Measurements from ENCODE around the gene TET3.

The TET3 gene

GRCh38 chr2:73980566-73980965, 4.1 kb upstream of the TET3 start:
- no peak overlapping the region for H3K4me3 ChIP-seq (ENCODE audit: low read depth, low read length)
- no peak overlapping the region for H3K4me2 ChIP-seq (ENCODE audit: low read length)
- H3K27ac ChIP-seq, result no peak overlapping the region

DNA sequence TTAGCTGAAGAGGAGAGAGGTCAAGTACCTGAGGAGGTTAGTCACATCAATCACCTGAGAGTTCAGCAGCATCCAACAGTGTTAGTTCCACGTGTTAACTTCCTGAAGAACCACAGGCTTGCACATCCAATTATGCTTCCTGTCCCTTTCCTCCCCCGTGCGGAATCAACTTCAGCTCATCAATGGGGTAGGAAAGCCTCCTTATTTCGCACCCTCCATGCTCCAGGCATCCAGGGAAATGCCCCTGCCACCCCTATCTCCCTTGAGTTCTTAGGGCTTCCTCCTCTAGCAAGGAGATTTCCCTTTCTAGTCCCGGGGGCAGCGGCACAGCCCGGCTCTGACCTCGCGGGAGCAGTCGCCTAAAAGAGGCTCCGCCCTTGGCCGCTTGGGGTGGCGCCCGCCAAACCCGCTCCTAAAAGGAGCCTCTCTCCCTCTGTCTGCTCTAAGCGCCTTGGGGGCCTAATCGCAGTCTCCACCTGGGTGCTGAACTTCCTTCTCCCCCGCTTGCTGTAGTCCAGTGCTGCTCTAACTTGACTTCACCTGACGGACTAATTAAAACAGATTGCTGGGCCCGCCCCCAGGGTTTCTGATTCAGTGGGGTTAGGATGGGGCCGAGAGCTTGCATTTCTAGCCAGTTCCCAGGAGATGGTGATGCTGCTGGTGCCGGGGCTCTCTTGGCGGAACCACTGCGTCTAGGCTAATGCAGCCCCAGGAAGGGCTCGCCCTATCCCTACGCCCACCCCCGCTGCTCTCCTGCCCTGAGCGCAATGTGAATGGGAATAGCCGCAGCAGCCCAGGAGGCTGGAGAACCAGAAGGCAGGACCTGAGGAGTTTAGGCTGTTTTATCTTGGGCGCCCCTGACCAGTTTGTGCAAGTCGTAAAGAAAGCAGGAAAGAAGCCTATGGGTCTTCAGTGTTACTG, 3.4 kb upstream of the TET3 start:
- H3K27ac ChIP-seq, result no peak overlapping the region
- H3K4me2 ChIP-seq (ENCODE audit: low read length), result peak overlapping the region; percentile 5
- H3K36me3 ChIP-seq (ENCODE audit: control insufficient read depth, insufficient read depth, low read length), result no peaks in the 10 kb centered on the region
- H3K4me3 ChIP-seq (ENCODE audit: low read depth, low read length), result no peak overlapping the region
- H3K9ac ChIP-seq, result no peak overlapping the region
- H3K9me3 ChIP-seq (ENCODE audit: control insufficient read depth, low read length), result no peaks in the 10 kb centered on the region
- peak overlapping the region; percentile 96 for H2AFZ ChIP-seq
- no peaks in the 10 kb centered on the region for H3K79me2 ChIP-seq
- no peaks in the 10 kb centered on the region for H3K27me3 ChIP-seq (ENCODE audit: control insufficient read depth, insufficient read depth, low read length)
- TF ChIP-seq, protein P1, sequence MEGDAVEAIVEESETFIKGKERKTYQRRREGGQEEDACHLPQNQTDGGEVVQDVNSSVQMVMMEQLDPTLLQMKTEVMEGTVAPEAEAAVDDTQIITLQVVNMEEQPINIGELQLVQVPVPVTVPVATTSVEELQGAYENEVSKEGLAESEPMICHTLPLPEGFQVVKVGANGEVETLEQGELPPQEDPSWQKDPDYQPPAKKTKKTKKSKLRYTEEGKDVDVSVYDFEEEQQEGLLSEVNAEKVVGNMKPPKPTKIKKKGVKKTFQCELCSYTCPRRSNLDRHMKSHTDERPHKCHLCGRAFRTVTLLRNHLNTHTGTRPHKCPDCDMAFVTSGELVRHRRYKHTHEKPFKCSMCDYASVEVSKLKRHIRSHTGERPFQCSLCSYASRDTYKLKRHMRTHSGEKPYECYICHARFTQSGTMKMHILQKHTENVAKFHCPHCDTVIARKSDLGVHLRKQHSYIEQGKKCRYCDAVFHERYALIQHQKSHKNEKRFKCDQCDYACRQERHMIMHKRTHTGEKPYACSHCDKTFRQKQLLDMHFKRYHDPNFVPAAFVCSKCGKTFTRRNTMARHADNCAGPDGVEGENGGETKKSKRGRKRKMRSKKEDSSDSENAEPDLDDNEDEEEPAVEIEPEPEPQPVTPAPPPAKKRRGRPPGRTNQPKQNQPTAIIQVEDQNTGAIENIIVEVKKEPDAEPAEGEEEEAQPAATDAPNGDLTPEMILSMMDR (IDR thresholded peaks at IDR 0.05), result no peak
- H3K4me1 ChIP-seq, result peaks cover 15% of the 10 kb centered on the region

More at GRCh38 chr2:73980566-73980965, 4.1 kb upstream of the TET3 start:
- Histone ChIP-seq H3K36me3 (ENCODE audit: control insufficient read depth, insufficient read depth, low read length) (no peaks in the 10 kb centered on the region), H2AFZ (no peak overlapping the region), H3K9ac (no peak overlapping the region), H3K4me1 (peaks cover 10% of the 10 kb centered on the region), H3K27me3 (ENCODE audit: control insufficient read depth, insufficient read depth, low read length) (no peaks in the 10 kb centered on the region), H3K9me3 (ENCODE audit: control insufficient read depth, low read length) (no peaks in the 10 kb centered on the region), H3K79me2 (no peaks in the 10 kb centered on the region)
- TF ChIP-seq, protein P1 (IDR thresholded peaks at IDR 0.05), result no peak

- H3K9ac ChIP-seq, result no peak overlapping the region
- peaks cover 21% of the 10 kb centered on the region for H3K4me1 ChIP-seq
- no peaks in the 10 kb centered on the region for H3K79me2 ChIP-seq
Measured at GRCh38 chr2:73982140-73982617, 2.5 kb upstream of the TET3 start.

DNA sequence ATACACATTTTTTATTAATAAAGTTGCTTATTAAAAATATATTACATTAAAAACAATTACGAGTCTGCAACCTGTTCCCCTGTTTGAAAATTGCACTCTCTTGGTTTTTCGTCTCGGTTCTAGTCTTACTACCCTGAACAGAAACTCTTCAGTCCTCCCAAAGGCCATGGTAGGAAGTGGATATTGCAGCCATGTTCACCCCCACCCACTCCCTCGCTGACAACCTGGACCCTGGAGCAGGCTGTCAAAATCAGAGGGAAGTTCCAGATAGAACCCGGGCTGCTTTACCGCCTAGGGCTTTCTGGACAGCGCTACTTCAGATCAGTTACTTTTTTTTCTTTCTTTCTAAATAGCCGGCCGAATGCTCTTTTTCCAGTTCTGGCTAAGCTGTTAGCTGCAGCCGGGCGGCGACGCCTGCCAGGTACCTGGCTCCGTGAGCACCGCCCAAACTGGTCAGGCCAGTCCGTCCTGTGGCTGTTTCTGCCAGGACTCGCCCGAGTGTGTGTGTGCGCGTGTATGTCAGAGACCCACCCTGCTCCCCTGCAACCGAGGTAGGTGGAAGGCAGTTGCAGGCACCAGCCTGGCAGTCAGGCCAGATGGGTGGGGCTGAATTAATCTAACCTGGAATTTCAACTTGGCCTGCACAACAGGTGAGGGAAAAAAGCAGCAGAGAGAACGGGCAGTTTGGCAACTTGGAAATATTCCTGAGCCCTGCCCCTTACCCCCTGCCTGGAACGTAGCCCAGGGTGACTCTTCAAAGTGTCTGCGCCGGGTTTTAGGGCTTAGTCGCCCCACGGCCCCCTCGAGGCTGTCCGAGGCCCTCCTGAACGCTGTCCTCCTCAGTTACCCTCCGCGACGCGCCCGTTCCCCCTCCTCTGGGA, 1.1 kb upstream of the TET3 start:
- H3K27ac ChIP-seq, result peak overlapping the region; percentile 73
- no peaks in the 10 kb centered on the region for H3K36me3 ChIP-seq (ENCODE audit: control insufficient read depth, insufficient read depth, low read length)
- peaks cover 18% of the 10 kb centered on the region for H3K4me1 ChIP-seq
- H3K27me3 ChIP-seq (ENCODE audit: control insufficient read depth, insufficient read depth, low read length), result no peaks in the 10 kb centered on the region
- TF ChIP-seq, protein P1 (IDR thresholded peaks at IDR 0.05), result no peak
- H3K4me2 ChIP-seq (ENCODE audit: low read length), result peak overlapping the region; percentile 73
- H3K79me2 ChIP-seq, result peaks cover 5% of the 10 kb centered on the region
- no peak overlapping the region for H3K9ac ChIP-seq
- peak overlapping the region; percentile 89 for H2AFZ ChIP-seq
- H3K4me3 ChIP-seq (ENCODE audit: low read depth, low read length), result peak overlapping the region; percentile 56
- H3K9me3 ChIP-seq (ENCODE audit: control insufficient read depth, low read length), result no peaks in the 10 kb centered on the region

More at GRCh38 chr2:73982140-73982617, 2.5 kb upstream of the TET3 start:
- no peaks in the 10 kb centered on the region for H3K36me3 ChIP-seq (ENCODE audit: control insufficient read depth, insufficient read depth, low read length)
- H3K9me3 ChIP-seq (ENCODE audit: control insufficient read depth, low read length), result no peaks in the 10 kb centered on the region
- H3K27me3 ChIP-seq (ENCODE audit: control insufficient read depth, insufficient read depth, low read length), result no peaks in the 10 kb centered on the region
- no peak overlapping the region for H3K27ac ChIP-seq
- TF ChIP-seq, protein P1 (IDR thresholded peaks at IDR 0.05), result no peak
- H3K4me3 ChIP-seq (ENCODE audit: low read depth, low read length), result no peak overlapping the region
- H2AFZ ChIP-seq, result no peak overlapping the region
- no peak overlapping the region for H3K4me2 ChIP-seq (ENCODE audit: low read length)

Measured in parathyroid adenoma (tissue), 2 donors.